Measurements from ENCODE around the gene B3GNT9. TPM values are rescaled to one million over a fixed set of nuclear protein-coding genes. Genes with fewer than 3 reads are reported as not detected.

B3GNT9 gene
- total RNA-seq, 1 experiment from 2014 or later: 2.3 TPM

DNA sequence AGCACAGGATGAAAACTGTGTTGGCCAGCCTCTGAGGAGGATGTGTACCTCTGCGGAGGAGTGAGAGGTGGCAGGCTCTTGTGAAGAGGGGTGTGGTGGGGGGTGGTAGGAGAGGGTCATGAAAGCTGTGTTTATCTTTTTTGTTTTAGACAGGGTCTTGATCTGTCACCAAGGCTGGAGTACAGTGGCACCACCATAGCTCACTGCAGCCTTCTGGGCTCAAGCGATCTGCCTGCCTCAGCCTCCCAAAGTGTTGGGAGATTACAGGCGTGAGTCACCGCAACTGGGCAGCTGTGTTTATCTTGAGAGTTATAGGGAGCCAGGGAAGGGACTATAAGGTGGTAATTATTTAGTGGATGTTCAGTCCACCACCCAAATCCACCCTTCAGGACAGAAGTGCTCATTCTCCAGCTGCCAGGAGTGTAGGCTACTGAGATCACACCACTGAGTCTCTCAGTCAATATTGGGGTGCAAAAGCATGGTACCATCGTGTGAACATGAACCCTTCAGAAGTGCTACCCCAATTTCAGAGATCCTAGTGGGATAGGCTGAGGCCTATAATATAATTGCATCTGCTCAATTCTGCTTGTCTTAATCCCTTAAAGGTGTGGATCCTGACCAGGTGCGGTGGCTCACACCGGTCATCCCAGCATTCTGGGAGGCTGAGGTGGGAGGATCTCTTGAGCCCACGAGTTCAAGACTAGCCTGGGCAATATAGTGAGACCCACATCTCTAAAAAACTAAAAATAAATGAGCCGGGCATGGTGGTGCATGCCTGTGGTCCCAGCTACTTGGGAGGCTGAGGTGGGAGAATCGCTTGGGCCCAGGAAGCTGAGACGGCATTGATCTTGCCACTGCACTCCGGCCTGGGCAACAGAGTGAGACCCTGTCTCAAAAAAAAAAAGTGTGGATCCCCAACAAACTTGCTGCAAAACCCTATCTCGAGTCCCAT, 39.9 kb upstream of the B3GNT9 start:
- peaks cover 30% of the 10 kb centered on the region for H3K79me2 ChIP-seq (ENCODE audit: low read length)
- BruUV-seq (replicated peaks): no TSS peak
- DNase-seq (no peak), ATAC-seq (no peak)
- H3K9me2 ChIP-seq (replicated peaks; ENCODE audit: low read length): no peaks in the 10 kb centered on the region
- ChIA-PET CTCF (no interaction called here), POLR2A (ENCODE audit: unreplicated experiment) (no interaction called here)
- H3K9ac ChIP-seq (ENCODE audit: low read length): no peak overlapping the region
- no peak overlapping the region for H3K4me2 ChIP-seq (ENCODE audit: low read length)
- no peaks in the 10 kb centered on the region for H3K27me3 ChIP-seq (ENCODE audit: low read length)
- H2AFZ ChIP-seq (ENCODE audit: low read length): no peak overlapping the region
- peaks cover 23% of the 10 kb centered on the region for H3K4me1 ChIP-seq (ENCODE audit: insufficient read depth, low read length)
- no peak overlapping the region for H3K27ac ChIP-seq (ENCODE audit: low read length)
- no peak overlapping the region for H3K4me3 ChIP-seq (ENCODE audit: low read length)
- peaks cover 10% of the 10 kb centered on the region; the same call in 1 of the 2 replicates for H3K36me3 ChIP-seq (ENCODE audit: low read depth, low read length)
- H4K20me1 ChIP-seq (ENCODE audit: low read length): no peaks in the 10 kb centered on the region; the same call in 1 of the 2 replicates
- no peaks in the 10 kb centered on the region for H3K9me3 ChIP-seq (ENCODE audit: low read length)
- H3F3A ChIP-seq (ENCODE audit: low read length, unreplicated experiment): no peaks in the 10 kb centered on the region
- intact Hi-C loops (cut with micrococcal nuclease): loop anchor here (10.0 kb wide), 1 partner anchor 54 kb away; the partner anchor contains the start of genes FHOD1 and SLC9A5
- TF ChIP-seq EZH2phosphoT487 (IDR thresholded peaks at IDR 0.05; ENCODE audit: borderline replicate concordance, low read length) (no peak), EZH2 (IDR thresholded peaks at IDR 0.05; ENCODE audit: low read length, unreplicated experiment) (no peak)
- TF ChIP-seq, protein P1, sequence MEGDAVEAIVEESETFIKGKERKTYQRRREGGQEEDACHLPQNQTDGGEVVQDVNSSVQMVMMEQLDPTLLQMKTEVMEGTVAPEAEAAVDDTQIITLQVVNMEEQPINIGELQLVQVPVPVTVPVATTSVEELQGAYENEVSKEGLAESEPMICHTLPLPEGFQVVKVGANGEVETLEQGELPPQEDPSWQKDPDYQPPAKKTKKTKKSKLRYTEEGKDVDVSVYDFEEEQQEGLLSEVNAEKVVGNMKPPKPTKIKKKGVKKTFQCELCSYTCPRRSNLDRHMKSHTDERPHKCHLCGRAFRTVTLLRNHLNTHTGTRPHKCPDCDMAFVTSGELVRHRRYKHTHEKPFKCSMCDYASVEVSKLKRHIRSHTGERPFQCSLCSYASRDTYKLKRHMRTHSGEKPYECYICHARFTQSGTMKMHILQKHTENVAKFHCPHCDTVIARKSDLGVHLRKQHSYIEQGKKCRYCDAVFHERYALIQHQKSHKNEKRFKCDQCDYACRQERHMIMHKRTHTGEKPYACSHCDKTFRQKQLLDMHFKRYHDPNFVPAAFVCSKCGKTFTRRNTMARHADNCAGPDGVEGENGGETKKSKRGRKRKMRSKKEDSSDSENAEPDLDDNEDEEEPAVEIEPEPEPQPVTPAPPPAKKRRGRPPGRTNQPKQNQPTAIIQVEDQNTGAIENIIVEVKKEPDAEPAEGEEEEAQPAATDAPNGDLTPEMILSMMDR (conservative IDR thresholded peaks at IDR 0.05; ENCODE audit: low read depth, low read length): no peak

DNA sequence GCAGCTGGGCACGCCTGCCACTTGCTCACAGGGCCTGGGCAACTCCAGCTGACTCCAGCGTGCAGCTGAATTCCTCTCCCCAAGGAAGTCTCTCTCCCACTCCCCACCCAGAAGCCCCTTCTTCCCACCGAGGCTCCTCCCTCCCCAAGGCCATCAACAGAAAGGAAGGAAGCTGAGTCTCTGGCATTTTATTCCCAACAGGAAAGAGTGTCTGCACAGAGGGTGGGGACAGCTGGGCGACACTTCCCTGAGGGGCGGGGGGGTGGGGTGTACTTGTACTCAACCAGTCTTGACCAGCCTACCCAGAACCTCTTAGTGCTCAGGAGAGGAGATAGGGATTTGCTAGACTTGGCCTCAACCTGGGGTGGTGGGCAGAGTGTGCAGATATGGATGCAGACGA, 39.2 kb upstream of the B3GNT9 start, which contains the start of gene EXOC3L1:
TSS of gene EXOC3L1 (minus strand) at position 96 of the 400 bp plus-strand sequence. CDS start 460 bp downstream, outside the sequence.
- Histone ChIP-seq H4K20me1 (ENCODE audit: low read length) (no peaks in the 10 kb centered on the region; the same call in 1 of the 2 replicates), H3K4me3 (ENCODE audit: low read length) (no peak within 1 kb of the TSS), H3K9me2 (replicated peaks; ENCODE audit: low read length) (no peaks in the 10 kb centered on the region), H3K4me1 (ENCODE audit: insufficient read depth, low read length) (peaks cover 26% of the 10 kb centered on the region), H2AFZ (ENCODE audit: low read length) (no peak within 1 kb of the TSS), H3K9ac (ENCODE audit: low read length) (no peak within 1 kb of the TSS), H3F3A (ENCODE audit: low read length, unreplicated experiment) (no peaks in the 10 kb centered on the region), H3K9me3 (ENCODE audit: low read length) (no peaks in the 10 kb centered on the region), H3K4me2 (ENCODE audit: low read length) (no peak within 1 kb of the TSS), H3K27me3 (ENCODE audit: low read length) (no peaks in the 10 kb centered on the region), H3K79me2 (ENCODE audit: low read length) (peaks cover 30% of the 10 kb centered on the region), H3K36me3 (ENCODE audit: low read depth, low read length) (peaks cover 8% of the 10 kb centered on the region; the same call in 1 of the 2 replicates), H3K27ac (ENCODE audit: low read length) (no peak within 1 kb of the TSS)
- DNase-seq (no peak), ATAC-seq (no peak)
- TF ChIP-seq, protein P1 (conservative IDR thresholded peaks at IDR 0.05; ENCODE audit: low read depth, low read length): no peak
- TF ChIP-seq EZH2 (IDR thresholded peaks at IDR 0.05; ENCODE audit: low read length, unreplicated experiment): no peak
- TF ChIP-seq EZH2phosphoT487 (IDR thresholded peaks at IDR 0.05; ENCODE audit: borderline replicate concordance, low read length): no peak
- ChIA-PET POLR2A (ENCODE audit: unreplicated experiment) (no interaction called here), CTCF (no interaction called here)
- BruUV-seq (replicated peaks): no TSS peak
- intact Hi-C loops (cut with micrococcal nuclease): loop anchor here (10.0 kb wide), 1 partner anchor 55 kb away; the partner anchor contains the start of genes FHOD1 and SLC9A5
